Mucosa of descending colon (tissue), 3 donors: ENCODE measurements around the gene PDZK1IP1. TPM values are rescaled to one million over a fixed set of nuclear protein-coding genes. Genes with fewer than 3 reads are reported as not detected.

Experiments
- ATAC-seq: fragments of 200-7000 bp; cut with Tn5 transposase; one replicate; pipeline ENCODE4 v1.9.1; 2020; ENCODE audit warnings: mild to moderate bottlenecking, moderate library complexity
- DNase-seq, 3 donors: peaks; one replicate each; pipeline ENCODE4 v3.0.0-alpha.2; 2020
- H3K36me3 ChIP-seq: fragments of 200-600 bp; one replicate; pipeline ENCODE4 v1.8.0; 2021; ENCODE audit warnings: low read depth, mild to moderate bottlenecking
- H3K4me1 ChIP-seq: fragments of 200-600 bp; one replicate; pipeline ENCODE4 v1.8.0; 2021; ENCODE audit warnings: low read depth, mild to moderate bottlenecking
- H3K4me3 ChIP-seq: fragments of 200-600 bp; one replicate; pipeline ENCODE4 v1.8.0; 2021; ENCODE audit warnings: mild to moderate bottlenecking
- H3K9me3 ChIP-seq: fragments of 200-600 bp; one replicate; pipeline ENCODE4 v1.8.0; 2021; ENCODE audit warnings: mild to moderate bottlenecking
- CTCF ChIP-seq: fragments of 200-600 bp; IDR thresholded peaks from one replicate; pipeline ENCODE4 v1.8.0; 2022; ENCODE audit warnings: antibody characterized with exemption, mild to moderate bottlenecking
- intact Hi-C, 2 donors: fragments of 100-400 bp; cut with DNase I in 1 of 2; cut with micrococcal nuclease in 1 of 2; formaldehyde crosslinking; loops; one replicate each; pipeline versions ENCODE4 v1.11.0 to v1.11.1; 2022; cut with DNase I, micrococcal nuclease
- total RNA-seq, 3 donors: library from RNA; stranded (reverse); fragmentation: NEBNext Ultra II Directional in 2 of 3; extraction: Animal tissue kit (Norgen Biotek cat#: 25700) in 2 of 3; gene quantifications; one replicate each; pipeline versions ENCODE4 v1.2.1 to v1.2.4, GENCODE V29; 2021 to 2023
- donor health status: DM: no; HTN: no; CAD: no; lungs with moderate emphysema.
- donor health status: DM: no; HTN: no; CAD: no.
- donor health status: DM: no; HTN: yes; CAD: no.

The PDZK1IP1 gene
- total RNA-seq, 3 donors from 2014 or later, result 40.9 to 173 (median 64.4) TPM

DNA sequence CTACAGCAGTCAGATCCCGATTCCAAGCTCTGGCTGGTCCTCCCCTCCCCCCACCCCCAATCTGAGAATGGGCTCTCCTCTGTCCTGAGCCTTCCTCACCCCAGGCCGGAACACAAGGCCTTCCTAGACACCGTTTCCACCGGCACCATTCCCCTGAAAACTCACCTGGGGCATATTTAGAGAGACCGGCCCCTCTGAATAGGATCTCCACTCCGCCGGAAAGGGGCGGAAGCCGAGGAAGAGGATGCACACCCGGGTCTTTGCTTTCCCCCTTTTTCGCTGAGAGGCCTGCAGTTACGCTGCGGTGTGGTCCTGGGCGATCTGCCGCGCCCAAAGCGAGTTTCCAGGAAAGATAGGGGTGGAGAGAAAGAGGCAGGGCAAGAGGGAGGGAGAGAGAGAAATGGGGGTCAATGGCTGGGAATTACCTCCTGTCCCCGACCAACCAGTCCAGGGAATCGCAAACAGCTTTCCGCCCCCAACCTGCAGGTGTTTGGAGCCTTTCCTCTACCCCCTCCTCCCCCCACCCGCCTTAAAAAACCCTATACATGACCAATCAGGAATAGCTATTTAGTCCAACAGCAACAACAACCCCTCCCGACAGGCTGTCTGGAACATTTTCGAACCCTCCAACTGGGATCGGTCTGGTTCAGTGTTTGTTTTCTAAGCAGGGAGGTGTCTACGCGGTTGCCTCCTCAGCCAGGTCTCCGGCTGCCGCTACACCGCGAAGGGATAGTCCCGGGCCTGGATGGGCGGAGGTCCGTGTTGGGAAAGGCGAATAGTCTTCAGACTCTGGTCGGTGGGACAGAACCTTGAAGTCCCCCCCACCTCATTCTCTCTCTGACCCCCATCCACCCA, 39.4 kb upstream of the PDZK1IP1 start:
- DNase-seq (no peak), ATAC-seq (no peak)
- no peak for TF ChIP-seq CTCF
- intact Hi-C loops, result no loop called here
- Histone ChIP-seq H3K9me3 (no peaks in the 10 kb centered on the region), H3K4me1 (peaks cover 11% of the 10 kb centered on the region), H3K36me3 (no peaks in the 10 kb centered on the region), H3K4me3 (no peak overlapping the region)

DNA sequence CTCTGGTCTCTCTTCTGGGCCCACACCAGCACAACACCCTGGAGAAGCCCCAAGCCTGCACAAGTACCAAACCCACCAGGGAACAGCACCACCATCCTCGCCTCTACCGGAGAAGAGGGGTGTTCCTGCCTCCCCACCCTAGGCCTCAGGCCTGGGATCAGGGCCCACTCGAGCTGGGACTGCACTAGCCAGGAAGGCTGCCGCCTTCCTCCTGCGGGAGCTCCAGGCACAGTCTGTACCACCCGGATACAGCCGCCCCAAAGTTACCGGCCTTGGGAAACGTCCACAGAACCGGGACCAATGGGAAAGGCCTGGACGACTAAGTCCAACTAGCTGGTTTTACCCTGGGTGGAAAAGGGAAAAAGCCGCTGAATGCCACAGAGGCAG, 38.8 kb upstream of the PDZK1IP1 start:
- DNase-seq (no peak), ATAC-seq (no peak)
- Histone ChIP-seq H3K4me3 (no peak overlapping the region), H3K9me3 (no peaks in the 10 kb centered on the region), H3K4me1 (peaks cover 11% of the 10 kb centered on the region), H3K36me3 (no peaks in the 10 kb centered on the region)
- no peak for TF ChIP-seq CTCF
- intact Hi-C loops, result no loop called here

DNA sequence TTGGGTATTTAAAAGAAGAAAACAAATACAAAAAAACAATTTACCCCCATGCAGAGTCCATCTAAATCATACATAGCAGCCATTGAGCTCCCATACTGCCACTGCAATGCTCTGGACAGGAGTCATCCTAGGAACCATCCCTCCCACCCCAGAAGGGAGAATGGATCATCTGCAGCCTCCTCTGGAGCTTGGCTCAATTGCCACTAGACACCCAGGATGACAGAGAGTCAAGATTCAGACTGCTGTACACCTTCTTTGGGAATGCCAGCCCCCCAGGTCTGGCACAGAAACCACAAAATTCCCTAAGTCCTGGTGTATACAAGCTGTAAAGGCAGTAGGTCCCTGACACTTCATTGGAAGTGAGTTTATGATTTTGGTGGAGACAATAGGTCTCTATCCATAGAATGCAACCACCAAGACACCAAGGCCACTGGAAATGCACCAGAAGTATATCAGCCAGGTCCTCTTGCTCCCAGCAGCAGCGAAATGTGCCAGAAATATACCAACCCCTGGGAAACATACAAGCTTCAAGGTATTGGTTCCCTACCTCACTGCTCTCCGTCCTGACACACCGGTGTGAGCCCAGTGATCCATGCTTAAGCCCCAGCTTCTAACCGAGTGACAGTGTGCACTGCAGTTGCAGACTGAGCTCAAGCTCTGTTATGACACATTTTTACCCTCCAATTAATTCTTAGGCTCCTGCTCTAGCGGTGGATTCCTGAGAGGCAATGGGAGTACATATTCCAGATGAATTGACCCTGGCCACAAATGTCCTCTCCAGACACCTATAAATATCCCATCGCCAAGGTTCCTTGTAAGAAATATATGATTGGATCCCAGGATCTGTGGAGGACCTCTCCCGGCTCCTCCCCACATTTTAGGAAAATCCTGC, 37.8 kb upstream of the PDZK1IP1 start:
- peaks cover 11% of the 10 kb centered on the region for H3K4me1 ChIP-seq

GRCh38 chr1:47226839-47227215, 37.0 kb upstream of the PDZK1IP1 start:
- no peaks in the 10 kb centered on the region for H3K36me3 ChIP-seq
- H3K9me3 ChIP-seq, result no peaks in the 10 kb centered on the region
- ATAC-seq (no peak), DNase-seq (no peak)
- intact Hi-C loops, result no loop called here
- H3K4me1 ChIP-seq, result peaks cover 10% of the 10 kb centered on the region
- no peak for TF ChIP-seq CTCF
- no peak overlapping the region for H3K4me3 ChIP-seq

More for the DNA sequence above, 37.8 kb upstream of the PDZK1IP1 start:
- ATAC-seq, result no peak
- no peak for DNase-seq
- H3K4me3 ChIP-seq, result no peak overlapping the region
- no peaks in the 10 kb centered on the region for H3K9me3 ChIP-seq
- no peak for TF ChIP-seq CTCF
- H3K36me3 ChIP-seq, result no peaks in the 10 kb centered on the region
- intact Hi-C loops, result no loop called here

GRCh38 chr1:47226121-47226838, 36.4 kb upstream of the PDZK1IP1 start:
- ATAC-seq, result no peak
- Histone ChIP-seq H3K36me3 (no peaks in the 10 kb centered on the region), H3K9me3 (no peaks in the 10 kb centered on the region), H3K4me3 (no peak overlapping the region), H3K4me1 (peaks cover 5% of the 10 kb centered on the region)
- TF ChIP-seq CTCF, result no peak
- no peak for DNase-seq
- intact Hi-C loops, result no loop called here
